Colonic mucosa (tissue), 4 donors: ENCODE results near the gene CFAP221. TPM values are rescaled to one million over a fixed set of nuclear protein-coding genes. Genes with fewer than 3 reads are reported as not detected.

ENCODE experiments used
- DNase-seq: peaks from one replicate; pipeline ENCODE4 v3.0.0-alpha.2; 2020
- H3K27ac ChIP-seq: fragments of 200-600 bp; one replicate; pipeline ENCODE4 v1.8.0; 2021
- H3K27me3 ChIP-seq: fragments of 200-600 bp; one replicate; pipeline ENCODE4 v1.8.0; 2021
- H3K36me3 ChIP-seq: fragments of 200-600 bp; one replicate; pipeline ENCODE4 v1.8.0; 2021
- H3K4me1 ChIP-seq: fragments of 200-600 bp; one replicate; pipeline ENCODE4 v1.8.0; 2021; ENCODE audit warnings: mild to moderate bottlenecking
- H3K4me3 ChIP-seq: fragments of 200-600 bp; one replicate; pipeline ENCODE4 v1.8.0; 2021
- H3K9ac ChIP-seq, 2 donors: one replicate each; pipeline ENCODE4 v1.7.0; 2013; ENCODE audit warnings: control low read depth in 2 of 2, low read depth in 2 of 2, low read length in 2 of 2
- H3K9me3 ChIP-seq: fragments of 200-600 bp; one replicate; pipeline ENCODE4 v1.8.0; 2021
- intact Hi-C: fragments of 100-400 bp; cut with DNase I; formaldehyde crosslinking; loops from one replicate; pipeline ENCODE4 v1.14.1; 2022
- total RNA-seq, 2 donors: library from RNA; stranded (reverse); fragmentation: NEBNext Ultra II Directional in 1 of 2; extraction: Animal tissue kit (Norgen Biotek cat#: 25700) in 1 of 2; gene quantifications; one replicate each; pipeline ENCODE4 v1.2.1, GENCODE V29; 2021
- TF ChIP-seq, protein P1 (sequence below): fragments of 200-600 bp; IDR thresholded peaks from one replicate; pipeline ENCODE4 v1.8.0; 2022; ENCODE audit warnings: antibody characterized with exemption, mild to moderate bottlenecking
- donor health status: healthy.
- donor health status: DM: no; HTN: no; CAD: no.
- donor health status: DM: no; HTN: no; CAD: no.

The CFAP221 gene
- total RNA-seq, 2 donors from 2014 or later, result not detected

DNA sequence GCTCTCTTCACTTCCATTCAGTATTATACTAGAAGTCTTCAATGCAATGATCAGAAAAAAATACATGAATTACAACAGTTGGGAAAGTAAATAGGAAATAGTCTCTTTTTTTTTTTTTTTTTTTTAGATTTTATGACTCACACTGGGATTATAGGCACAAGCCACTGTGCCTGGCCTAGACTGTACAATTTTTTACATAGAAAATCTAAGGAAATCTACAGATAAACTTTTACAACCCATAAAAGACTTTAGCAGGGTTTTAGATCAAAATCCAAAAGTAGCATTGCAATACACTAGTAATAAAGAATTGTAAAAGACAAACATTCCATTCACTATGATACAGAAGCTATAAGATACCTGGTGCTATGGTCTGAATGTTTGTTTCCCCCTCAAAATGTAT is 39.0 kb downstream of the CFAP221 start:
- intact Hi-C loops, result no loop called here
- Histone ChIP-seq H3K4me3 (no peak overlapping the region), H3K27ac (no peak overlapping the region), H3K36me3 (no peaks in the 10 kb centered on the region), H3K4me1 (no peaks in the 10 kb centered on the region), H3K9me3 (no peaks in the 10 kb centered on the region), H3K9ac (no peak overlapping the region), H3K27me3 (no peaks in the 10 kb centered on the region)
- TF ChIP-seq, protein P1, sequence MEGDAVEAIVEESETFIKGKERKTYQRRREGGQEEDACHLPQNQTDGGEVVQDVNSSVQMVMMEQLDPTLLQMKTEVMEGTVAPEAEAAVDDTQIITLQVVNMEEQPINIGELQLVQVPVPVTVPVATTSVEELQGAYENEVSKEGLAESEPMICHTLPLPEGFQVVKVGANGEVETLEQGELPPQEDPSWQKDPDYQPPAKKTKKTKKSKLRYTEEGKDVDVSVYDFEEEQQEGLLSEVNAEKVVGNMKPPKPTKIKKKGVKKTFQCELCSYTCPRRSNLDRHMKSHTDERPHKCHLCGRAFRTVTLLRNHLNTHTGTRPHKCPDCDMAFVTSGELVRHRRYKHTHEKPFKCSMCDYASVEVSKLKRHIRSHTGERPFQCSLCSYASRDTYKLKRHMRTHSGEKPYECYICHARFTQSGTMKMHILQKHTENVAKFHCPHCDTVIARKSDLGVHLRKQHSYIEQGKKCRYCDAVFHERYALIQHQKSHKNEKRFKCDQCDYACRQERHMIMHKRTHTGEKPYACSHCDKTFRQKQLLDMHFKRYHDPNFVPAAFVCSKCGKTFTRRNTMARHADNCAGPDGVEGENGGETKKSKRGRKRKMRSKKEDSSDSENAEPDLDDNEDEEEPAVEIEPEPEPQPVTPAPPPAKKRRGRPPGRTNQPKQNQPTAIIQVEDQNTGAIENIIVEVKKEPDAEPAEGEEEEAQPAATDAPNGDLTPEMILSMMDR, result no peak
- DNase-seq, result no peak

DNA sequence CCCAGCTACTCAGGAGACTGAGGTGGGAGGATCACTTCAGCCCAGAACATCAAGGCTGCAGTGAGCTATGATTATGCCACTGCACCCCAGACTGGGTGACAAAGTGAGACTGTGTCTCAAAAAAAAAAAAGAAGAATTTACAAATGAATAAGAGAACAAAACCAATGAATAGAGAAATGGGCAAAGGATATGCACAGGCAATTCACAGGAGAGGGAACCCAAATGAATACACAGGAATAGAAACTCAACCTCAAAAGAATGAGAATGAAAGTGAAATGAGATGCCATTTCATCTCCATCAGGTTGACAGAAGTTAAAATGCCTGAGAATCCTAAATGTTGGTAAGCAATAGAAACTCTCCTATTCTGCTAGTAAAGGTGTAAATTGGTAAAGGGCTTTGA is 40.2 kb downstream of the CFAP221 start:
- Histone ChIP-seq H3K27ac (no peak overlapping the region), H3K4me1 (no peaks in the 10 kb centered on the region), H3K9me3 (no peaks in the 10 kb centered on the region), H3K27me3 (no peaks in the 10 kb centered on the region), H3K4me3 (no peak overlapping the region), H3K9ac (no peak overlapping the region), H3K36me3 (no peaks in the 10 kb centered on the region)
- TF ChIP-seq, protein P1, result no peak
- intact Hi-C loops, result no loop called here
- DNase-seq, result no peak

DNA sequence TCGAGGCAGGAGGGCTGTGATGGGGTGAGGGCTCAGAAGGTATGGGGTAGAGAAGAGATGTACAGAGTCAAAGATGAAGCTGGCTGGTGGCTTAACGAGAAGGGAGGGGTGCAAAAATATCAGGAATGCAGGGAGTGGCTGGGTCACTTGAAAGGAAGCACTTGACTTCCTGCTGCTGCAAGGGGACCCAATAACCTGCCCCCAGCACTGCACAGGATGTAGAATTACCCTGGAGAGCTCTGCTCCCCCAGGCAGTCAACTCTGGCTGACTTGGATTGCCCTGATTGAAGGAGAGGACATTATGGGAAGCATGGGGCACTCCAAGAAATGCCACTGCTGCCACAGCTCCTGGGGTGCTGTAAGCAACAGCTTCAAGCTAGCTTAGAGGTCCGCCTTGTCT is 41.8 kb downstream of the CFAP221 start:
- DNase-seq, result no peak
- intact Hi-C loops, result no loop called here
- Histone ChIP-seq H3K27me3 (no peaks in the 10 kb centered on the region), H3K36me3 (no peaks in the 10 kb centered on the region), H3K4me3 (no peak overlapping the region), H3K9me3 (no peaks in the 10 kb centered on the region), H3K9ac (no peak overlapping the region), H3K4me1 (no peaks in the 10 kb centered on the region), H3K27ac (no peak overlapping the region)
- TF ChIP-seq, protein P1, result no peak

DNA sequence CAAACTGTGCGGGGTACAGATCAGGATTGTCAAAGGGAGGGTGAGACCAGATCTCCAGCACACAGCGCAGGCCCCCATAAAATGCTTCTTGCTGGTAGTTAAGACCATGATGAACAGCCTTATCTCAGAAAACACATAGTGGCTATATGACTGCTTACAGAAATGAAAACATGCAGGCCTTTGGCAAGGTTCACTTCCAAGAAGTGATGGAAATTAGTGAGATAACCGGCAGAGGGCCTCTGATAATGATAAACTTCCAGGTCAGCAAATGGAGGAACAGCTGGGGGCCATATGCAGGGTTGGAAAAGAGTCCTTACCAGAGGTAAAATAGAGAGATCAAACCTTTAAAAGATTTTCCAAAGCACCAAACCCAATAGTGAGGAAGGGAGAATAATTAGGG is 46.6 kb downstream of the CFAP221 start:
- no peaks in the 10 kb centered on the region for H3K36me3 ChIP-seq
- H3K27ac ChIP-seq, result no peak overlapping the region
- no peak for DNase-seq
- no peaks in the 10 kb centered on the region for H3K4me1 ChIP-seq
- H3K27me3 ChIP-seq, result no peaks in the 10 kb centered on the region
- H3K9me3 ChIP-seq, result no peaks in the 10 kb centered on the region
- intact Hi-C loops, result no loop called here
- H3K9ac ChIP-seq, result no peak overlapping the region
- H3K4me3 ChIP-seq, result no peak overlapping the region
- TF ChIP-seq, protein P1, result no peak

DNA sequence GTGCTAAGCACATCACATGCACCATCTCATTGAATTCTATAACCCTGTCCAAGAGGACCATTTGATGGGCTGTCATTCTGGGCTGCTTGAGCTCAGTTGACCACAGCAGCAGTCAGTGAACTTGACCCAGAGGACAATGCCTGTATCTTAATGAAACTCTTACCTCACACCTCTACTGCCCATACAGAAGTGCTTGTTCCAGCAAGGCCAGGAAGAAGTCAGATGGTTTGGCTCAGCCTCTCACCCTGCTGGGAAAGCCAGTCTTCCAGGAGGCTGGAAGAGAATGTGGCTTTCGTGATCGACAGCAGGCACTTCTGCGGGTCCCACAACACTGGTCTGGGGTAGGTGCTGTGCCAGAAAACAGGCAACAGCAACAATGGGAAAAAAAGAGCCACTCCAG is 47.3 kb downstream of the CFAP221 start:
- intact Hi-C loops, result no loop called here
- Histone ChIP-seq H3K27me3 (no peaks in the 10 kb centered on the region), H3K4me1 (no peaks in the 10 kb centered on the region), H3K9ac (no peak overlapping the region), H3K9me3 (no peaks in the 10 kb centered on the region), H3K27ac (no peak overlapping the region), H3K4me3 (no peak overlapping the region), H3K36me3 (no peaks in the 10 kb centered on the region)
- no peak for DNase-seq
- TF ChIP-seq, protein P1, result no peak

DNA sequence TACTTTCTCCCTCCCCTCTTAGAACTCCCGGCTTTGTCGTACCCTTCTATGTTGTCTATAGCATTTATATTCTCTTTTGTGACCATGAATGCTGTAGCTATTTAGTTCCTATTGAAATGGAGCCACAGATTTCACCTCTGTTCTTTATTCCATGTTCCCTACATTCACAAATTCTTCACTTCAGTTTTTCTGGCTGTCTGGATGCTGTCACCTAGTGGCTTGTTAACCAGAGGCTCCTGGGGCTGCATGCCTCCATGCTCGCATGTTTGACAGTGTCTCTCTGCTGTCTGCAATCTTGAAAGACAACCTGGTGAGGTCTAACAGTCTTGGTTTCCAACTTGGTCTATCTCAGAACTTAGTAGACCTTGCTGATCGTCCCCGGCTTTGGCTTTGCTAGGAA is 48.2 kb downstream of the CFAP221 start:
- TF ChIP-seq, protein P1, result no peak
- no peak for DNase-seq
- no peak overlapping the region for H3K27ac ChIP-seq
- no peaks in the 10 kb centered on the region for H3K9me3 ChIP-seq
- no peaks in the 10 kb centered on the region for H3K36me3 ChIP-seq
- no peak overlapping the region for H3K9ac ChIP-seq
- intact Hi-C loops, result no loop called here
- no peak overlapping the region for H3K4me3 ChIP-seq
- no peaks in the 10 kb centered on the region for H3K4me1 ChIP-seq
- no peaks in the 10 kb centered on the region for H3K27me3 ChIP-seq
